Natural killer cell treated with Interleukin-12 subunit alpha and Interleukin-12 subunit beta and Interleukin-15 and Interleukin-18, amount 100 ng/mL, for 72 hours (primary cell): ENCODE data around the gene PRAMEF2. TPM values are rescaled to one million over a fixed set of nuclear protein-coding genes. Genes with fewer than 3 reads are reported as not detected.
"Not testable (repeated sequence)": the region's sequence is repeated elsewhere in the genome, so short reads cannot be mapped to it uniquely, and the experiment has no call there.

ENCODE experiments used
- ATAC-seq, 2 donors: fragments of 150-1000 bp; cut with Tn5 transposase in 1 of 2; sonication (Bioruptor Pico), chemical (Tn5 transposase) in 1 of 2; 2 replicates each; pipeline ENCODE4 v1.10.0; 2021
- DNase-seq: peaks from one replicate; pipeline ENCODE4 v3.0.0; 2022; ENCODE audit warnings: low spot score
- H3K27ac Mint-ChIP-seq, 2 donors: 1 replicate in 1 of 2; 2 replicates in 1 of 2; pipeline ENCODE4 v1.8.0; 2022; ENCODE audit warnings: mixed read lengths in 2 of 2, mild to moderate bottlenecking in 1 of 2, moderate library complexity in 1 of 2
- H3K27me3 Mint-ChIP-seq, 2 donors: 1 replicate in 1 of 2; 2 replicates in 1 of 2; pipeline ENCODE4 v1.8.0; 2022; ENCODE audit warnings: mixed read lengths in 2 of 2
- H3K36me3 Mint-ChIP-seq: one replicate; pipeline ENCODE4 v1.8.0; 2022; ENCODE audit warnings: mixed read lengths
- H3K4me1 Mint-ChIP-seq, 2 donors: 1 replicate in 1 of 2; 2 replicates in 1 of 2; pipeline ENCODE4 v1.8.0; 2022; ENCODE audit warnings: low read depth in 2 of 2, mixed read lengths in 2 of 2, mild to moderate bottlenecking in 1 of 2
- H3K4me3 Mint-ChIP-seq: one replicate; pipeline ENCODE4 v1.8.0; 2022; ENCODE audit warnings: mixed read lengths
- H3K9me3 Mint-ChIP-seq: 2 replicates; pipeline ENCODE4 v1.8.0; 2022; ENCODE audit warnings: mixed read lengths
- total RNA-seq, 2 donors: library from RNA; stranded (reverse); gene quantifications; one replicate each; pipeline ENCODE4 v1.2.3, GENCODE V29; 2022

PRAMEF2 gene
- total RNA-seq, 2 donors from 2014 or later = not detected

DNA sequence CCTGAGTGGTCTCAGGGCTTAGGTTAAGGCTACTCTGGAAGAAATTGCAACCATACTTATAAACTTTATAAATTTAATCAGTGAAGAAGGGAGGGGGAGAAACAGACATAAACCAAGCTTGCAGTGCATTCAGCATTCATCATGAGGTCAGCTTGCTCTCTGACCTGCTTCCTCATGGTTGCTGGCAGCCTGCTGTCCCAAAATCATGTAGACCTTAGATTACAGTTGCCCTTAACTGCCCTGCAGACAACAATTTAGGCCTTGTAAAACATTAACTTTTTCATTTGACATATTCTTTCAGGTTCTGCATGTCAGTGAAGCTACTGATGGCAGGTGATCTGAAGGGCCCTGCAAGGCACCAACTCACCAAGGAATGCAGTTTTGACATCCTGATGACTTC, 42.3 kb downstream of the PRAMEF2 start:
- H3K9me3 Mint-ChIP-seq, ATAC-seq, H3K27me3 Mint-ChIP-seq: not testable (repeated sequence)

DNA sequence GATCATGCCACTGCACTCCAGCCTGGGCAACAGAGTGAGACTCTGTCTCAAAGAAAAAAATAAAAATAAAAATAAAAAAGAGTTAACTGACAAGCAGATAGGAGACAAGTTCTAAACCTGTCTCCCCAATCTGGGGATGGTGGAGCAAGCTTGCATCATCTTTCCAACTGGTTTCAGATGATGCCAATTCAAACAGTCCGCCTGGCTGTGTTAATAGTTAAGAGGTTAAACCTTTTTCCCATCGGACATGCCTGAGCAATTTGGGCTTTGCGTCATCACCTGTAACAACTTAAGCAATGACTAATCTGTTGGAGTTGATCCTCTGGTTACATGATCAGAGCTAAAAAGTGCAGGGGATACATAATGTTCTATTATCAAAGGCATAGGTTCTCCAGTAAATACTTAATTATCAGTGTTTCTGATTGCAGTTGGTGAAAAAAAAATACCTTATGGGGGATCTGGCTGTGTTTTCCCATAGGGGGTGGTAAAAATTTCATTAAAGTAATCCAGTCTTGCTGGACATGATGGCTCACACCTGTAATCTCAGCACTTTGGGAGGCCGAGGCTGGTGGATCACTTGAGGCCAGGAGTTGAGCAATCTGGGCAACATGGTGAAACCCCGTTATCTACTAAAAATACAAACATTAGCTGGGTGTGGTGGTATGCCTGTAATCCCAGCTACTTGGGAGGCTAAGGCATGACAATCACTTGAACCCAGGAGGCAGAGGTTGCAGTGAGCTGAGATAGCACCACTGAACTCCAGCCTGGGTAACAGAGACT, 47.1 kb downstream of the PRAMEF2 start:
- ATAC-seq, H3K36me3 Mint-ChIP-seq, H3K4me1 Mint-ChIP-seq, H3K27ac Mint-ChIP-seq, H3K4me3 Mint-ChIP-seq, H3K27me3 Mint-ChIP-seq, H3K9me3 Mint-ChIP-seq, DNase-seq: not testable (repeated sequence)

More for the DNA sequence above, 42.3 kb downstream of the PRAMEF2 start:
- not testable (repeated sequence) for H3K4me3 Mint-ChIP-seq, DNase-seq, H3K4me1 Mint-ChIP-seq, H3K27ac Mint-ChIP-seq, H3K36me3 Mint-ChIP-seq

Other genes starting within 250 kb of the PRAMEF2 start
- gene DHRS3, start 238.9 kb upstream of the PRAMEF2 start, total RNA-seq = 100 to 1,000 TPM in 1 of 2 donors, 10 to 100 TPM in 1; 96.6 to 178 TPM
- gene AADACL4, start 213.0 kb upstream of the PRAMEF2 start, total RNA-seq = not detected
- gene AADACL3, start 141.0 kb upstream of the PRAMEF2 start, total RNA-seq = not detected
- gene CFAP107, start 110.9 kb upstream of the PRAMEF2 start, total RNA-seq = not detected
- not detected for gene PRAMEF12, start 83.3 kb upstream of the PRAMEF2 start, total RNA-seq
- not detected for gene PRAMEF1, start 65.7 kb upstream of the PRAMEF2 start, total RNA-seq
- not detected for gene PRAMEF11, start 25.7 kb upstream of the PRAMEF2 start, total RNA-seq
- not detected for gene HNRNPCL1, start 8.4 kb upstream of the PRAMEF2 start, total RNA-seq
- not detected for gene PRAMEF4, start 29.1 kb downstream of the PRAMEF2 start, total RNA-seq
- not detected for gene PRAMEF10, start 41.2 kb downstream of the PRAMEF2 start, total RNA-seq
- not detected for gene PRAMEF7, start 59.5 kb downstream of the PRAMEF2 start, total RNA-seq
- not detected for gene PRAMEF6, start 90.5 kb downstream of the PRAMEF2 start, total RNA-seq
- not detected for gene PRAMEF27, start 199.5 kb downstream of the PRAMEF2 start, total RNA-seq
- gene HNRNPCL3, start 203.7 kb downstream of the PRAMEF2 start, total RNA-seq = not detected
- not detected for gene PRAMEF25, start 213.7 kb downstream of the PRAMEF2 start, total RNA-seq